Panc1 (cell line): ENCODE results near the gene SMYD4. TPM values are rescaled to one million over a fixed set of nuclear protein-coding genes. Genes with fewer than 3 reads are reported as not detected.
"Not testable (repeated sequence)": the region's sequence is repeated elsewhere in the genome, so short reads cannot be mapped to it uniquely, and the experiment has no call there.

Source experiments
- ATAC-seq: fragments of 200-7000 bp; cut with Tn5 transposase; 2 replicates; pipeline ENCODE4 v1.9.1; 2020; ENCODE audit warnings: mild to moderate bottlenecking, moderate library complexity
- BruUV-seq: library from RNA; stranded (reverse); fragments of 400-500 nt; replicated peaks from 2 replicates; lab custom pipeline; 2021; lab: Mats Ljungman, UMichigan
- CTCF ChIA-PET: fragments of 300-600 bp; sonication (Branson Sonifier 250); formaldehyde crosslinking; loops from one replicate; lab custom pipeline; 2022; ENCODE audit warnings: antibody characterized with exemption; lab: Charles Lee
- POLR2A ChIA-PET: fragments of 300-600 bp; sonication (Branson Sonifier 250); formaldehyde crosslinking; loops from one replicate; lab custom pipeline; 2022; ENCODE audit warnings: antibody characterized with exemption; lab: Charles Lee
- DNase-seq: peaks from one replicate; pipeline ENCODE4 v3.0.0-alpha.2; 2010; ENCODE audit warnings: low read depth, low spot score
- H3K27ac ChIP-seq: 2 replicates; pipeline ENCODE4 v1.5.1; 2011; ENCODE audit warnings: mild to moderate bottlenecking, low read length, inconsistent platforms
- H3K27me3 ChIP-seq: fragments of 200-500 bp; sonication (Bioruptor generic); 2 replicates; pipeline ENCODE4 v1.6.0; 2014; ENCODE audit warnings: low read length, inconsistent platforms; ENCODE audit not compliant: control insufficient read depth, insufficient read depth
- H3K36me3 ChIP-seq: fragments of 200-500 bp; sonication (Bioruptor generic); 2 replicates; pipeline ENCODE4 v1.5.1; 2014; ENCODE audit warnings: inconsistent platforms, mild to moderate bottlenecking, low read length, moderate library complexity; ENCODE audit not compliant: control insufficient read depth, insufficient read depth
- H3K4me1 ChIP-seq: 2 replicates; pipeline ENCODE4 v1.5.1; 2011; ENCODE audit warnings: inconsistent platforms, mild to moderate bottlenecking, low read length, moderate library complexity; ENCODE audit not compliant: control insufficient read depth, insufficient read depth
- H3K4me3 ChIP-seq, 2 experiments: 2 replicates each; pipeline ENCODE4 v1.5.1; 2011 to 2012; ENCODE audit warnings: low read depth in 2 of 2, low read length in 2 of 2, mild to moderate bottlenecking in 2 of 2, inconsistent platforms in 1 of 2, moderate library complexity in 1 of 2
- H3K9me3 ChIP-seq: fragments of 200-500 bp; sonication (Bioruptor generic); 2 replicates; pipeline ENCODE4 v1.5.1; 2014; ENCODE audit warnings: low read depth, mild to moderate bottlenecking, inconsistent platforms, low read length, moderate library complexity; ENCODE audit not compliant: control insufficient read depth, insufficient read depth
- CTCF ChIP-seq: fragments of 450-650 bp; IDR thresholded peaks from 2 replicates; pipeline ENCODE4 v1.5.1; 2017; ENCODE audit warnings: mild to moderate bottlenecking
- POLR2AphosphoS5 ChIP-seq: IDR thresholded peaks from 2 replicates; pipeline ENCODE4 v1.6.1; 2012; ENCODE audit warnings: mild to moderate bottlenecking, low read depth, low read length, moderate library complexity
- SIN3A ChIP-seq: IDR thresholded peaks from 2 replicates; pipeline ENCODE4 v1.6.1; 2012; ENCODE audit warnings: low read depth, mild to moderate bottlenecking, low read length, moderate library complexity, borderline replicate concordance; ENCODE audit not compliant: insufficient read depth
- TCF7L2 ChIP-seq: IDR thresholded peaks from 2 replicates; pipeline ENCODE4 v1.6.1; 2011; ENCODE audit warnings: mild to moderate bottlenecking, low read depth, low read length, inconsistent platforms
- in situ Hi-C: cut with HindIII; loops from 2 replicates; pipeline ENCODE4 v1.10.0; 2016; ENCODE audit warnings: low sequenced_read_pairs, low pct_unique_long_range_greater_than_20kb
- intact Hi-C: fragments of 100-400 bp; cut with micrococcal nuclease; formaldehyde crosslinking; loops from one replicate; pipeline ENCODE4 v1.10.0; 2022; ENCODE audit not compliant: unreplicated experiment
- total RNA-seq: library from RNA; stranded (reverse); gene quantifications from one replicate; pipeline ENCODE4 v1.2.1, GENCODE V29; 2021; ENCODE audit not compliant: unreplicated experiment
- TF ChIP-seq, protein P1 (sequence below), 2 experiments: IDR thresholded peaks; 2 replicates each; pipeline ENCODE4 v1.6.1; 2011 to 2012; ENCODE audit warnings: low read depth in 2 of 2, control low read depth in 1 of 2, low read length in 1 of 2, mild to moderate bottlenecking in 1 of 2, moderate library complexity in 1 of 2; ENCODE audit not compliant: insufficient read depth in 1 of 2

SMYD4 gene
- total RNA-seq, 1 experiment from 2014 or later: 17.1 TPM

- ChIA-PET POLR2A (interaction anchor here (0.7 kb wide), 1 partner anchor 76 kb away, joined by 8 read pairs; no protein-coding TSS in a partner anchor), CTCF (no interaction called here)
- in situ Hi-C loops (no loop called here), intact Hi-C loops (no loop called here)
- no peak for TF ChIP-seq SIN3A
- TF ChIP-seq CTCF: no peak
- TF ChIP-seq TCF7L2: no peak
- TF ChIP-seq, protein P1, sequence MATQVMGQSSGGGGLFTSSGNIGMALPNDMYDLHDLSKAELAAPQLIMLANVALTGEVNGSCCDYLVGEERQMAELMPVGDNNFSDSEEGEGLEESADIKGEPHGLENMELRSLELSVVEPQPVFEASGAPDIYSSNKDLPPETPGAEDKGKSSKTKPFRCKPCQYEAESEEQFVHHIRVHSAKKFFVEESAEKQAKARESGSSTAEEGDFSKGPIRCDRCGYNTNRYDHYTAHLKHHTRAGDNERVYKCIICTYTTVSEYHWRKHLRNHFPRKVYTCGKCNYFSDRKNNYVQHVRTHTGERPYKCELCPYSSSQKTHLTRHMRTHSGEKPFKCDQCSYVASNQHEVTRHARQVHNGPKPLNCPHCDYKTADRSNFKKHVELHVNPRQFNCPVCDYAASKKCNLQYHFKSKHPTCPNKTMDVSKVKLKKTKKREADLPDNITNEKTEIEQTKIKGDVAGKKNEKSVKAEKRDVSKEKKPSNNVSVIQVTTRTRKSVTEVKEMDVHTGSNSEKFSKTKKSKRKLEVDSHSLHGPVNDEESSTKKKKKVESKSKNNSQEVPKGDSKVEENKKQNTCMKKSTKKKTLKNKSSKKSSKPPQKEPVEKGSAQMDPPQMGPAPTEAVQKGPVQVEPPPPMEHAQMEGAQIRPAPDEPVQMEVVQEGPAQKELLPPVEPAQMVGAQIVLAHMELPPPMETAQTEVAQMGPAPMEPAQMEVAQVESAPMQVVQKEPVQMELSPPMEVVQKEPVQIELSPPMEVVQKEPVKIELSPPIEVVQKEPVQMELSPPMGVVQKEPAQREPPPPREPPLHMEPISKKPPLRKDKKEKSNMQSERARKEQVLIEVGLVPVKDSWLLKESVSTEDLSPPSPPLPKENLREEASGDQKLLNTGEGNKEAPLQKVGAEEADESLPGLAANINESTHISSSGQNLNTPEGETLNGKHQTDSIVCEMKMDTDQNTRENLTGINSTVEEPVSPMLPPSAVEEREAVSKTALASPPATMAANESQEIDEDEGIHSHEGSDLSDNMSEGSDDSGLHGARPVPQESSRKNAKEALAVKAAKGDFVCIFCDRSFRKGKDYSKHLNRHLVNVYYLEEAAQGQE (IDR thresholded peaks at IDR 0.05; ENCODE audit: insufficient read depth in 1 of 2, low read depth in 2 of 2, low read length in 1 of 2): no peak
- TF ChIP-seq POLR2AphosphoS5: no peak
- no peak overlapping the region for H3K4me3 ChIP-seq
- H3K27me3 ChIP-seq: no peaks in the 10 kb centered on the region
- no peaks in the 10 kb centered on the region for H3K9me3 ChIP-seq
- H3K4me1 ChIP-seq: peaks cover 10% of the 10 kb centered on the region
- ATAC-seq (no peak), DNase-seq (no peak)
- BruUV-seq: no TSS peak
- H3K36me3 ChIP-seq: no peaks in the 10 kb centered on the region
- no peak overlapping the region for H3K27ac ChIP-seq
Measured at GRCh38 chr17:1774390-1775176, 55.1 kb downstream of the SMYD4 start.

GRCh38 chr17:1773696-1774181 is 56.0 kb downstream of the SMYD4 start:
- Histone ChIP-seq H3K4me3 (no peak overlapping the region), H3K27ac (peak overlapping the region; percentile 34), H3K4me1 (peaks cover 13% of the 10 kb centered on the region), H3K9me3 (no peaks in the 10 kb centered on the region), H3K27me3 (no peaks in the 10 kb centered on the region), H3K36me3 (no peaks in the 10 kb centered on the region)
- ATAC-seq (no peak), DNase-seq (no peak)
- POLR2A ChIA-PET: no interaction called here
- TF ChIP-seq, protein P1 (IDR thresholded peaks at IDR 0.05; ENCODE audit: insufficient read depth in 1 of 2, low read depth in 2 of 2, low read length in 1 of 2): no peak
- no peak for TF ChIP-seq SIN3A
- no TSS peak for BruUV-seq
- CTCF ChIA-PET: no interaction called here
- intact Hi-C loops (no loop called here), in situ Hi-C loops (no loop called here)

DNA sequence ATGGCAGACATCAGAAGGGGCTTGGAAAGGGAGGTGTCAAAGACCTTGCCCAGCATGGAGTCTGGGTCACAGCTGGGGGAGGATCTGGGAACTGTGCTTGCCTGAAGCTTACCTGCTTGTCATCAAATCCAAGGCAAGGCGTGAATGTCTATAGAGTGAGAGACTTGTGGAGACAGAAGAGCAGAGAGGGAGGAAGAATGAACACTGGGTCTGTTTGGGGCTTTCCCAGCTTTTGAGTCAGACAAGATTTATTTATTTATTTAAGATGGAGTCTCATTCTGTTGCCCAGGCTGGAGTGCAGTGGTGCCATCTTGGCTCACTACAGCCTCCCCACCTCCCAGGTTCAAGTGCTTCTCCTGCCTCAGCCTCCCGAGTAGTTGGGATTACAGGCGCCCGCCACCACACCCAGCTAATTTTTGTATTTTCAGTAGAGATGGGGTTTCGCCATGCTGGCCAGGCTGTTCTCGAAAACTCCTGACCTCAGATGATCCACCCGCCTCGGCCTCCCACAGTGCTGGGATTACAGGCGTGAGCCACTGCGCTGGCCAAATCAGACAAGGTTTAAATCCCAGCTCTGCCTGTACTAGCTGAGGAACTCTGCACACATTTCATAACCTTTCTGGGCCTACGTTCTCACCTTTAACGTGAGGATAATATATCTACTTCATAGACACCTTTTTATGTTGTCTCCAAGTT is 56.6 kb downstream of the SMYD4 start:
- H3K36me3 ChIP-seq, H3K27me3 ChIP-seq, POLR2A ChIA-PET, H3K4me3 ChIP-seq, in situ Hi-C loops, H3K9me3 ChIP-seq, BruUV-seq, intact Hi-C loops, CTCF ChIA-PET: not testable (repeated sequence)
- Histone ChIP-seq H3K27ac (peak overlapping the region; percentile 34), H3K4me1 (peaks cover 13% of the 10 kb centered on the region)
- ATAC-seq (peak; percentile 51), DNase-seq (peak; percentile 8)
